Measurements from ENCODE around the gene TM4SF20.

- no peak for TF ChIP-seq CTCF (IDR thresholded peaks at IDR 0.05; ENCODE audit: low read length)
- TF ChIP-seq EZH2 (IDR thresholded peaks at IDR 0.05; ENCODE audit: borderline replicate concordance, low read length) = no peak
These were observed 44.8 kb upstream of the TM4SF20 start for GRCh38 chr2:227423656-227424499.
